Epithelial cell of proximal tubule (primary cell): ENCODE results near the gene KIAA0930. TPM values are rescaled to one million over a fixed set of nuclear protein-coding genes. Genes with fewer than 3 reads are reported as not detected.
"Not testable (repeated sequence)": the region's sequence is repeated elsewhere in the genome, so short reads cannot be mapped to it uniquely, and the experiment has no call there.

Experiments
- DNase-seq: peaks from one replicate; pipeline ENCODE4 v3.0.0-alpha.2; 2011; ENCODE audit warnings: low read depth
- H3K4me3 ChIP-seq: 2 replicates; pipeline ENCODE4 v1.5.1; 2011; ENCODE audit warnings: low read depth, mild to moderate bottlenecking, low read length
- total RNA-seq: library from RNA; depleted of rRNA; stranded (reverse); fragments of >200 nt; gene quantifications from 2 replicates; pipeline ENCODE4 v1.2.3, GENCODE V29; 2015
- TF ChIP-seq, protein P1 (sequence below): conservative IDR thresholded peaks from 2 replicates; pipeline ENCODE4 v1.5.1; 2012; ENCODE audit warnings: low read depth, mild to moderate bottlenecking, low read length

KIAA0930 gene
- total RNA-seq, 1 donor from 2014 or later, result 33.2 TPM

DNA sequence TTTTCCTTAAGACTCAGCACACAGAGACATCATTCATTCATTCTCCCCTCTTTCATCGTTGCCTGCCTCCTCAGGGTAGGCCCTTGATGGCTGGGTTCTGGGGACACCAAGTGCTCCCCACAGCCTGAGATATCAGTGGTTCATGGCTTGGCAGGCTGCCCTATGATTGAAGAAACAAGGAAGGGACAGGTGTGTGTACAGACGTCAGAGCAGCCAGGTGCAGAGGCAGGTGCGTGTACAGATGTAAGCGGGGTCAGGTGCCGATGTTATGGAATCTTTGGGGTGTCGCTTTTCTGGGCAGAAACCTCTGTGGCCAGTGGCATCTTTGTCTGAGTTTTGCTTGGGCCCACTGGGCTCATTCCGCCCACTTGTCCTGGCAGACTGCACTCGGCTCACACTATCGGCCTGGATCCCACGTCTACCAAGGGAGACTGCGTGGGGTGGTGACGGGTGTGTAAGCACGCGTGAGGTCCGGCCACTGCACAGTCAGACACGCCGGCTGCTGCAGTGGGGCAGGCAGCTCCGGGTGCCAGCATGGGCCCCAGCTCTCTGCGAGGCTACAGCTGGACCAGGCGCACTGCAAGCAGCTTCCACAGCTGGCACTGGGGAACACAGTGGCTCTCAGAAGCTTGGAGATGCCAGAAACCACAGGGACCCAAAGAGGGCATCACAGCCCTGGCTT, 20.9 kb upstream of the KIAA0930 start:
- DNase-seq, result no peak
- TF ChIP-seq, protein P1, sequence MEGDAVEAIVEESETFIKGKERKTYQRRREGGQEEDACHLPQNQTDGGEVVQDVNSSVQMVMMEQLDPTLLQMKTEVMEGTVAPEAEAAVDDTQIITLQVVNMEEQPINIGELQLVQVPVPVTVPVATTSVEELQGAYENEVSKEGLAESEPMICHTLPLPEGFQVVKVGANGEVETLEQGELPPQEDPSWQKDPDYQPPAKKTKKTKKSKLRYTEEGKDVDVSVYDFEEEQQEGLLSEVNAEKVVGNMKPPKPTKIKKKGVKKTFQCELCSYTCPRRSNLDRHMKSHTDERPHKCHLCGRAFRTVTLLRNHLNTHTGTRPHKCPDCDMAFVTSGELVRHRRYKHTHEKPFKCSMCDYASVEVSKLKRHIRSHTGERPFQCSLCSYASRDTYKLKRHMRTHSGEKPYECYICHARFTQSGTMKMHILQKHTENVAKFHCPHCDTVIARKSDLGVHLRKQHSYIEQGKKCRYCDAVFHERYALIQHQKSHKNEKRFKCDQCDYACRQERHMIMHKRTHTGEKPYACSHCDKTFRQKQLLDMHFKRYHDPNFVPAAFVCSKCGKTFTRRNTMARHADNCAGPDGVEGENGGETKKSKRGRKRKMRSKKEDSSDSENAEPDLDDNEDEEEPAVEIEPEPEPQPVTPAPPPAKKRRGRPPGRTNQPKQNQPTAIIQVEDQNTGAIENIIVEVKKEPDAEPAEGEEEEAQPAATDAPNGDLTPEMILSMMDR, result no peak
- no peak overlapping the region for H3K4me3 ChIP-seq

DNA sequence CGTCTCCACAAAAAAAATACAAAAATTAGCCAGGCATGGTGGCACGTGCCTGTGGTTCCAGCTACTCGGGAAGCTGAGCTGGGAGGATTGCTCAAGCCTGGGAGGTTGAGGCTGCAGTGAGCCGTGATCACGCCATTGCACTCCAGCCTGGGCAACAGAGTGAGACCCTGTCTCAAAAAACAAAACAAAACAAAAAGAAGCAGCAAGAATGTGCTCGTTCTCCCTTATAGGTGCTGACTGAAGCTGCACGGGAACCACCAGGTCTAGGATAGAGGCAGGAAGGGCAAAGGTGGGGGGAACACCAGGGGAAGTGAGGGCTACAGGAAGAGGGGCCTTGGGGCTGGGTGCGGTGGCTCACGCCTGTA, 19.7 kb upstream of the KIAA0930 start:
- H3K4me3 ChIP-seq, DNase-seq: not testable (repeated sequence)

DNA sequence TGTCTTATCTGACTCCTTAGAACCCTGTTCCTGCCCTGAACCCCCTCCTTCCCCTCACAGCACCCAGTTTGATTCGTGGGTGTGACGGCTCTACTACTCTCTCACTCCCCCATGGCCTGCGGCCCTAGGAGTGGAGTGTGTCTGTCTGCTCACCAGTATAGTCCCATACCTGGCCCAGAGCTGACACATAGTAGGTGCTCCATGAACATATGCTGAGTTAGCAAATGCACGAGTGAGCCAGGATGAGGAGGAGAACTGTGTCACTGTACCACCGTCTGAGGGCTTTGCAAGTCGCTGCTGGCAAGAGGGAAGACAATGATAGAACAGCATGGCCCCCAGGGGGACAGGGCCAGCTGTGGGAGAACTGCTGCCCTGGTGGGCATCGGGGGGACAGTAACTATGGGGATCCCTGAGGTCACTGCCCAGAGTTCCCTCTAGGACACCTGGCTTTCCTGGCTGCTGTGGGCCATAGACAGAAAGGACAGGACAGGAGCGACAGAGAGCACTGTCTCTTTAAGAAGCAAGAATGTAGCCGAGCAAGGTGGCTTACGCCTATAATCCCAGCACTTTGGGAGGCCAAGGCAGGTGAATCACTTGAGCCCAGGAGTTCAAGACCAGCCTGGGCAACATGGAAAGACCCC, 19.2 kb upstream of the KIAA0930 start:
- TF ChIP-seq, protein P1, result no peak
- no peak for DNase-seq
- no peak overlapping the region for H3K4me3 ChIP-seq

DNA sequence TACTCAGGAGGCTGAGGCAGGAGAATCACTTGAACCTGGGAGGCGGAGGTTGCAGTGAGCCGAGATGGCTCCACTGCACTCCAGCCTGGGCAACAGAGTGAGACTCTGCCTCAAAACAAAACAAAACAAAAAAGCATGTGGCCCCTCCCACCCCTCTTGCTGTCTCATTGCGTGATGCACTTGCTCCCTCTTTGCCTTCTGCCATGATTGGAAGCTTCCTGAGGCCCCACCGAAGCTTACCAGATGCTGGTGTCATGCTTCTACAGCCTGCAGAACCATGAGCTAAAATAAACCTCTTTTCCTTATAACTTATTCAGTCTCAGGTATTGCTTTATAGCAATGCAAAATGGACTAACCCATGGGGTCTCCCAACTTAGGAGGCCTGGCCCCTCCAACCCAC, 17.2 kb upstream of the KIAA0930 start:
- not testable (repeated sequence) for DNase-seq, H3K4me3 ChIP-seq

DNA sequence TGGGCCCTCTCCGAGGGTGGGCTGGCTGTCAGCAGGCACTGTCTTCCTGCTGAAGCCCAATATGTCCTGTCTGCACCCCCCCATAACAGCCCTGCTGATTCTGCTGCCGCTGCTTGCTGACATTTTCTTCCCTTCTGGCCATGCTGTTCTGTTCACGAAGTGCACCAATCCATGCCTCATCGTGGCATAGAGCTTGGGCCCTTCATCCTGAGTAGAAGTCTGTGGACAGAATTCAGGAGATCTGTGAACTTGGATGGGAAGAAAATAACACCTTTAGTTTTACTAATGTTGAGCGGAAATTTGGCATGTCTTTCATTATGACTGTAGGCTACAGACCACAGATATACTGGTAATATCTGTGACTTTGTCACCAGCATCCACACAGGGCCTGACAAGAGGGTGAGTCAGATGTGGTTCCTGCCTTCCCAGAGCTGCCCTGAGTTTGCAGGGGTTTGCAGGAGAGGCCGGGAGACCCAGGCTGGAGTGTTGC, 14.1 kb upstream of the KIAA0930 start:
- DNase-seq, result no peak
- TF ChIP-seq, protein P1, result no peak

DNA sequence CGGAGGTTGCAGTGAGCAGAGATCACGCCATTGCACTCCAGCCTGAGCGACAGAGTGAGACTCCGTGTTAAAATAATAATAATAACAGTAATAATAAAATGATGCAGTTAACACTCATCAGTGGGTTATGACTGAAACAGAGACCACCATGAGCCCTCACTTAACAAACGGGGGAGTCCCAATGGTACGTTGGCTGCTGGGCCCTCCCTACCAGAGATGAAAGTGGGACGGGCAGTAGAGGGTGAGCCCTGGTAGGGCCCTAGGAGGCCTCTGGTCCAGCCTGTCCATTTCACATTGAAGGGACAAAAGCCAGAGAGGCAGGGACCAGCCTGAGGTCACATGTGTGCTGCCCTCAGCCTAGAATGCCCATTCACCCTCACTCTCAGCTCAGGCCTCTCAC, 13.7 kb upstream of the KIAA0930 start:
- TF ChIP-seq, protein P1, result no peak
- no peak overlapping the region for H3K4me3 ChIP-seq
- no peak for DNase-seq

More for the DNA sequence above, 14.1 kb upstream of the KIAA0930 start:
- H3K4me3 ChIP-seq, result no peak overlapping the region

DNA sequence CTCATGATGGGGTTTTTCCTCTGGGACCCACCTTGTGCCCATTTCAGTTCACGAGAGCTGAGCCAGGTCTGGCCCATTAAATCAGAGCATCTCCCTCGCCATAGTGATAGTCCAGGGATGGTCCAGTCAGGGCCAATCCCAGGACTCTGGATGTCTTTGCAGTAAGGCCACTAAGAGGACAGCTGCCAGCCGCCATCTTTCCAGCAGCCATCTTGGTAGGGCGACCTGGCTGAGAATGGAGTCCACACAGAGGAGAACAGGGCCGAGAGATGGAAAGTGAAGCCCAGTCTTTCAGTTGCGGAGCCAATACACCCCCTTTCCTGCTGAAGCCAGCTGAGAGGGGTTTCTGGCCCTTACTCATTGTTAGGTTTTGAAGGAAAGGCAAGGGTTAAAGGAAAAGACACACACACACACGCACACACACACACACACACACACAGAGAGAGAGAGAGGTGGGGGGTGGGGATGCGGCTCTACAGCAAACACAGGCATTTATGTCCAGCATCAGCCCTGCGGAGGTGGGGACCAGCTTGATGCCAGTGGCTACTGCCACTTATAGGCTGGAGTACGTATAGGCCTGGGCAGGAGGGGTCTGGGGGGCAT, 12.4 kb upstream of the KIAA0930 start:
- no peak overlapping the region for H3K4me3 ChIP-seq
- TF ChIP-seq, protein P1, result no peak
- DNase-seq, result no peak

DNA sequence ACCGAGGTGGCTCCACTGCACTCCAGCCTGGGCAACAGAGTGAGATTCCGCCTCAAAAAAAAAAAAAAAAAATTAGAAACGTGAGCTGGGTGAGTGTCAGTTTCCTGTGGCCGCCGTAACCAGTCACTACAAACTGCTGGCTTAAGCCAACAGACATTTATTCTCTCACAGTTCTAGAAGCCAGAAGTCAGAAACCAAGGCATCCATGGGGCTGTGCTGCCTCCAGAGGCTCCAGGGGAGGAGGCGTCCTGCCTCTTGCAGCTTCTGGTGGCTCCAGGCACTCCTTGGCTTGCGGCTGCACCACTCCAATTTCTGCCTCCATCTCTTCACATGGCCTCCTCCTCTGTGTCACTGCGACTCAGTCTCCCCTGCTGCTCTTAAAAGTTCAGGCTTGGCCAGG, 11.1 kb upstream of the KIAA0930 start:
- DNase-seq, result no peak
- no peak overlapping the region for H3K4me3 ChIP-seq
- TF ChIP-seq, protein P1, result no peak
